Measurements from ENCODE around the gene GRK3.

DNA sequence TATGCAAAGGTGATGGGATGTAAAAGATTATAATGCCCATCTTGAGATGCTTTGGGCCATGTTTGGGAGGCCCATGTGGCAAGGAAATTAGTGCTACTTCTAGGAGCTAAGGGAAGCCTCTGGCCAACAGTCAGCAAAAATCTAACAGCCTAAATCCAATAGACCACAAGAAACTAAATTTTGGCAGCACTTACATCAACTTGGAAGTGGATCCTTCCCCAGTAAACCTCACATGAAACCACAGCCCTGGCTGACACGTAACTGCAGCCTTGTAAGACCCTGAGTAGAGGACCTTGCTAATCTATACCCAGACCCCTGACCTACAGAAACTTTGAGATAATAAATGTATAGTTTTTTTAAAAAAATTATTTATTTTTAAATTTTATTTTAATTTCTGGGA lies 13.1 kb upstream of the GRK3 start:
- TF ChIP-seq, protein P1, sequence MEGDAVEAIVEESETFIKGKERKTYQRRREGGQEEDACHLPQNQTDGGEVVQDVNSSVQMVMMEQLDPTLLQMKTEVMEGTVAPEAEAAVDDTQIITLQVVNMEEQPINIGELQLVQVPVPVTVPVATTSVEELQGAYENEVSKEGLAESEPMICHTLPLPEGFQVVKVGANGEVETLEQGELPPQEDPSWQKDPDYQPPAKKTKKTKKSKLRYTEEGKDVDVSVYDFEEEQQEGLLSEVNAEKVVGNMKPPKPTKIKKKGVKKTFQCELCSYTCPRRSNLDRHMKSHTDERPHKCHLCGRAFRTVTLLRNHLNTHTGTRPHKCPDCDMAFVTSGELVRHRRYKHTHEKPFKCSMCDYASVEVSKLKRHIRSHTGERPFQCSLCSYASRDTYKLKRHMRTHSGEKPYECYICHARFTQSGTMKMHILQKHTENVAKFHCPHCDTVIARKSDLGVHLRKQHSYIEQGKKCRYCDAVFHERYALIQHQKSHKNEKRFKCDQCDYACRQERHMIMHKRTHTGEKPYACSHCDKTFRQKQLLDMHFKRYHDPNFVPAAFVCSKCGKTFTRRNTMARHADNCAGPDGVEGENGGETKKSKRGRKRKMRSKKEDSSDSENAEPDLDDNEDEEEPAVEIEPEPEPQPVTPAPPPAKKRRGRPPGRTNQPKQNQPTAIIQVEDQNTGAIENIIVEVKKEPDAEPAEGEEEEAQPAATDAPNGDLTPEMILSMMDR (IDR thresholded peaks at IDR 0.05): no peak
- TF ChIP-seq POLR2AphosphoS5 (IDR thresholded peaks at IDR 0.05) (no peak), POLR2A (IDR thresholded peaks at IDR 0.05) (no peak)
